Endodermal cell (in vitro differentiated cells): ENCODE results near the gene ZMYND12. TPM values are rescaled to one million over a fixed set of nuclear protein-coding genes. Genes with fewer than 3 reads are reported as not detected.
A peak's percentile ranks its signal among the peaks of the same experiment; 100 is the strongest.

Experiments used
- DNase-seq: peaks from one replicate; pipeline ENCODE4 v3.0.0-alpha.2; 2017
- H3K27ac ChIP-seq: 2 replicates; pipeline ENCODE4 v1.5.1; 2013; ENCODE audit warnings: mild to moderate bottlenecking, low read depth, low read length, moderate library complexity
- H3K27me3 ChIP-seq: 2 replicates; pipeline ENCODE4 v1.6.1; 2013; ENCODE audit warnings: mild to moderate bottlenecking, low read length, moderate library complexity; ENCODE audit not compliant: insufficient read depth, control insufficient read depth, poor library complexity, severe bottlenecking
- H3K36me3 ChIP-seq: 2 replicates; pipeline ENCODE4 v1.7.0; 2013; ENCODE audit warnings: mild to moderate bottlenecking, low read length, moderate library complexity; ENCODE audit not compliant: control insufficient read depth, insufficient read depth
- H3K4me1 ChIP-seq: one replicate; pipeline ENCODE4 v1.7.0; 2013; ENCODE audit warnings: low read length; ENCODE audit not compliant: control insufficient read depth, insufficient read depth
- H3K4me3 ChIP-seq: 2 replicates; pipeline ENCODE4 v1.5.1; 2013; ENCODE audit warnings: mild to moderate bottlenecking, low read length, moderate library complexity
- H3K9ac ChIP-seq: 2 replicates; pipeline ENCODE4 v1.6.1; 2013; ENCODE audit warnings: mild to moderate bottlenecking, low read length, moderate library complexity; ENCODE audit not compliant: poor library complexity, severe bottlenecking; ENCODE audit errors: extremely low read depth
- H3K9me3 ChIP-seq: 2 replicates; pipeline ENCODE4 v1.6.1; 2013; ENCODE audit warnings: mild to moderate bottlenecking, low read length, moderate library complexity; ENCODE audit not compliant: control insufficient read depth
- H3K27ac Mint-ChIP-seq: 2 replicates; pipeline ENCODE4 v1.8.0; 2020; ENCODE audit warnings: mixed read lengths
- H3K27me3 Mint-ChIP-seq: 2 replicates; pipeline ENCODE4 v1.8.0; 2021; ENCODE audit warnings: mild to moderate bottlenecking, mixed read lengths; ENCODE audit not compliant: insufficient read depth
- H3K36me3 Mint-ChIP-seq: 2 replicates; pipeline ENCODE4 v1.8.0; 2020; ENCODE audit warnings: low read depth, mixed read lengths
- H3K4me1 Mint-ChIP-seq: 2 replicates; pipeline ENCODE4 v1.8.0; 2020; ENCODE audit warnings: mixed read lengths
- H3K4me3 Mint-ChIP-seq: 2 replicates; pipeline ENCODE4 v1.8.0; 2020; ENCODE audit warnings: mild to moderate bottlenecking, moderate library complexity, mixed read lengths
- H3K9me3 Mint-ChIP-seq: 2 replicates; pipeline ENCODE4 v1.8.0; 2020; ENCODE audit warnings: mild to moderate bottlenecking, mixed read lengths
- WGBS, 2 experiments: methylation state at CpG; one replicate each; pipeline versions ENCODE4 v1.1.5 to v1.1.7; 2013; ENCODE audit warnings: missing lambda C conversion rate in 2 of 2, mixed read lengths in 1 of 2; ENCODE audit not compliant: insufficient coverage in 1 of 2, insufficient read length in 1 of 2; 5-methylcytosine and 5-hydroxymethylcytosine counted together
- total RNA-seq, 2 donors: library from RNA; stranded (reverse); fragmentation: NEBNext Ultra II Directional in 1 of 2; extraction: Animal tissue kit (Norgen Biotek cat#: 25700) in 1 of 2; gene quantifications; 2 replicates in 1 of 2; 3 replicates in 1 of 2; pipeline ENCODE4 v1.2.1, GENCODE V29; 2021
- TF ChIP-seq, protein P1 (sequence below): fragments of 200-600 bp; sonication (generic); conservative IDR thresholded peaks from 2 replicates; pipeline ENCODE4 v1.5.0; 2021; ENCODE audit warnings: antibody characterized with exemption, mild to moderate bottlenecking

Gene ZMYND12
- total RNA-seq, 2 donors from 2014 or later = 0.44 to 1.1 TPM

DNA sequence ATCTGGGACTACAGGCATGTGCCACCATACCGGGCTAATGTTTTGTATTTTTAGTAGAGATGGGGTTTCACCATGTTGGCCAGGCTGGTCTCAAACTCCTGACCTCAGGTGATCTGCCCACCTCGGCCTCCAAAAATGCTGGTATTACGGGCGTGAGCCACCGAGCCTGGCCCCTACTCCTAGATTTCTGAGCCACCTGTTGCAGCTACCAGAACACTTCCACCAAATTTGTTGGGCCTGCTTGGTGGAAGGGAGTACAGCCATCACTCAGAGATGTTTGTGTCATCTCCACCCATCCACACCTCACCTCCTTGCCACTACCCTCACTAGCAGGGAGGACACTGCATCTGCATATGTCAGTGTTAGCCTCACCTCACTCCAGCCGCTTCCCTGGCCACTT is 69.8 kb downstream of the ZMYND12 start:
- DNase-seq = no peak
- H3K9me3 Mint-ChIP-seq = no peaks in the 10 kb centered on the region
- Histone ChIP-seq H3K9ac (no peak overlapping the region), H3K36me3 (no peaks in the 10 kb centered on the region), H3K4me1 (no peaks in the 10 kb centered on the region), H3K9me3 (no peaks in the 10 kb centered on the region), H3K4me3 (no peak overlapping the region), H3K27ac (no peak overlapping the region), H3K27me3 (peaks cover 32% of the 10 kb centered on the region)
- TF ChIP-seq, protein P1, sequence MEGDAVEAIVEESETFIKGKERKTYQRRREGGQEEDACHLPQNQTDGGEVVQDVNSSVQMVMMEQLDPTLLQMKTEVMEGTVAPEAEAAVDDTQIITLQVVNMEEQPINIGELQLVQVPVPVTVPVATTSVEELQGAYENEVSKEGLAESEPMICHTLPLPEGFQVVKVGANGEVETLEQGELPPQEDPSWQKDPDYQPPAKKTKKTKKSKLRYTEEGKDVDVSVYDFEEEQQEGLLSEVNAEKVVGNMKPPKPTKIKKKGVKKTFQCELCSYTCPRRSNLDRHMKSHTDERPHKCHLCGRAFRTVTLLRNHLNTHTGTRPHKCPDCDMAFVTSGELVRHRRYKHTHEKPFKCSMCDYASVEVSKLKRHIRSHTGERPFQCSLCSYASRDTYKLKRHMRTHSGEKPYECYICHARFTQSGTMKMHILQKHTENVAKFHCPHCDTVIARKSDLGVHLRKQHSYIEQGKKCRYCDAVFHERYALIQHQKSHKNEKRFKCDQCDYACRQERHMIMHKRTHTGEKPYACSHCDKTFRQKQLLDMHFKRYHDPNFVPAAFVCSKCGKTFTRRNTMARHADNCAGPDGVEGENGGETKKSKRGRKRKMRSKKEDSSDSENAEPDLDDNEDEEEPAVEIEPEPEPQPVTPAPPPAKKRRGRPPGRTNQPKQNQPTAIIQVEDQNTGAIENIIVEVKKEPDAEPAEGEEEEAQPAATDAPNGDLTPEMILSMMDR = no peak
- H3K4me3 Mint-ChIP-seq = no peak overlapping the region
- WGBS, 2 experiments = 93 to 100% methylated on average over 3 to 5 of the region's 6 CpGs
- no peaks in the 10 kb centered on the region for H3K36me3 Mint-ChIP-seq
- peaks cover 21% of the 10 kb centered on the region for H3K27me3 Mint-ChIP-seq
- no peak overlapping the region for H3K27ac Mint-ChIP-seq
- H3K4me1 Mint-ChIP-seq = no peaks in the 10 kb centered on the region

DNA sequence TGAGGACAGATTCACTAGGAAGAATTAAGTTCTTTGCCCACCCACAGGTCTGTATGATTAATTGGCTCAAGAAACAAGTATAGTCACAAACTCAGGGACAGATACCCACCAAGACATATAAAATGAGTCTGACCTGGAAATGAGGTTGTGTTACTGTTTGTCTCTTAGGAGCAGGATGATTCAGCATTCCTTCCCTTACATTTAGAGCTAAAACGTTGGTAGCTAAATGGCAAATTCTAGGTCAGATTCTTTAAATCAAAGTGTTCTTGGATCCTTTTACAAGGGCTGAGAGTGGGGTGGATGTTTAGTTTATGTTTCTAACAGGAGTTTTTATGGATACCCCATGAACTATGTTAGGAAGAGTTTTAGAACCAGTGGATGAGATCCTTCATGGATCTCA is 70.5 kb downstream of the ZMYND12 start:
- Histone ChIP-seq H3K9me3 (no peaks in the 10 kb centered on the region), H3K27ac (no peak overlapping the region), H3K9ac (no peak overlapping the region), H3K36me3 (no peaks in the 10 kb centered on the region), H3K27me3 (peaks cover 34% of the 10 kb centered on the region), H3K4me3 (no peak overlapping the region), H3K4me1 (no peaks in the 10 kb centered on the region)
- TF ChIP-seq, protein P1 = no peak
- H3K9me3 Mint-ChIP-seq = no peaks in the 10 kb centered on the region
- H3K36me3 Mint-ChIP-seq = no peaks in the 10 kb centered on the region
- no peak overlapping the region for H3K4me3 Mint-ChIP-seq
- H3K27me3 Mint-ChIP-seq = peaks cover 23% of the 10 kb centered on the region
- no peak overlapping the region for H3K27ac Mint-ChIP-seq
- DNase-seq = no peak
- H3K4me1 Mint-ChIP-seq = no peaks in the 10 kb centered on the region
- 67% methylated on average over 1 of the region's 1 CpG; no CpG with 5 or more reads in 1 of the 2 experiments for WGBS, 2 experiments

DNA sequence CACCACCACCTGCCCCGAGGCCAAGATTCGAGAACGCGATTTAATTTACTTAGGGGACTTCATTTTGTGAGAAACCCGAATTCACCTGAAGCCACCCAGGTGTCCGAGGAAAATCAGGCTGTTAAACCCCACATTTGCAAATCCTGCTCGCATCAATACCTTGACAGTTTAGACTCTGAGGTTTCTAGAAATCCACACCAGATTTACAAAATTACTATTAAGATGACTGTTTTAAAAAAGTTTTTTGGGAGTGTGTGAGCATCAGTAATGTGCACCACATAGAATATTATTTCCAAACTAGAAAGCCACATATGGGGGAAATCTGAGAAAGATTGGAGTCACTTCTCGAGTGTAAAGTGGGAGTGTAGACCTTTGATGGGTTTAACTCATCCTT is 74.5 kb downstream of the ZMYND12 start:
- no peak overlapping the region for H3K27ac ChIP-seq
- no peak overlapping the region for H3K9ac ChIP-seq
- no peak for DNase-seq
- 13 to 14% methylated on average over 5 to 8 of the region's 8 CpGs for WGBS, 2 experiments
- H3K4me1 ChIP-seq = no peaks in the 10 kb centered on the region
- Mint-ChIP-seq H3K9me3 (no peaks in the 10 kb centered on the region), H3K4me3 (peak overlapping the region; percentile 57), H3K36me3 (no peaks in the 10 kb centered on the region), H3K4me1 (no peaks in the 10 kb centered on the region), H3K27ac (no peak overlapping the region), H3K27me3 (peaks cover 49% of the 10 kb centered on the region)
- H3K9me3 ChIP-seq = no peaks in the 10 kb centered on the region
- peaks cover 49% of the 10 kb centered on the region for H3K27me3 ChIP-seq
- peak overlapping the region; percentile 70 for H3K4me3 ChIP-seq
- no peaks in the 10 kb centered on the region for H3K36me3 ChIP-seq
- TF ChIP-seq, protein P1 = no peak
